ENCODE data around the gene ANKRD35. TPM values are rescaled to one million over a fixed set of nuclear protein-coding genes. Genes with fewer than 3 reads are reported as not detected.

The ANKRD35 gene, protein sequence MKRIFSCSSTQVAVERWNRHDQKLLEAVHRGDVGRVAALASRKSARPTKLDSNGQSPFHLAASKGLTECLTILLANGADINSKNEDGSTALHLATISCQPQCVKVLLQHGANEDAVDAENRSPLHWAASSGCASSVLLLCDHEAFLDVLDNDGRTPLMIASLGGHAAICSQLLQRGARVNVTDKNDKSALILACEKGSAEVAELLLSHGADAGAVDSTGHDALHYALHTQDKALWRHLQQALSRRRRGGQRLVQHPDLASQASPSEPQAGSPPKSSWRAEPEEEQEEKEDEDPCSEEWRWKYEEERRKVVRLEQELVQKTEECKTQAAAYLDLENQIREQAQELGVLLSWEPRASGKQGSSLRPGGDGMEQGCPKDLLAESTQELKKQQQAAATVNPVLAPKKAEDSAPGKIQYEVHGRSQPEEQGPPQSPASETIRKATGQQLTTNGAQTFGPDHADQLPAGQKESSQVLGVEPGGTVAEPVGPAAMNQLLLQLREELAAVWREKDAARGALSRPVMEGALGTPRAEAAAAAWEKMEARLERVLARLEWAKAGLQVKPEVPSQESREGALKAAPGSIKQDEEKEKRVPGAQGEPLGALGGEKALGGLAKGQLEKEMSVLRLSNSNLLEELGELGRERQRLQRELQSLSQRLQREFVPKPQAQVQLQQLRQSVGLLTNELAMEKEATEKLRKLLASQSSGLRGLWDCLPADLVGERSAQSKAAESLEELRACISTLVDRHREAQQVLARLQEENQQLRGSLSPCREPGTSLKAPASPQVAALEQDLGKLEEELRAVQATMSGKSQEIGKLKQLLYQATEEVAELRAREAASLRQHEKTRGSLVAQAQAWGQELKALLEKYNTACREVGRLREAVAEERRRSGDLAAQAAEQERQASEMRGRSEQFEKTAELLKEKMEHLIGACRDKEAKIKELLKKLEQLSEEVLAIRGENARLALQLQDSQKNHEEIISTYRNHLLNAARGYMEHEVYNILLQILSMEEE
- total RNA-seq: under 1 TPM; under 0.01 TPM

GRCh38 chr1:145885738-145886287 is at the start of gene ANKRD35:
ANKRD35 (minus strand) TSS chr1:145885866; CDS start chr1:145885758, 108 bp downstream.

DNA sequence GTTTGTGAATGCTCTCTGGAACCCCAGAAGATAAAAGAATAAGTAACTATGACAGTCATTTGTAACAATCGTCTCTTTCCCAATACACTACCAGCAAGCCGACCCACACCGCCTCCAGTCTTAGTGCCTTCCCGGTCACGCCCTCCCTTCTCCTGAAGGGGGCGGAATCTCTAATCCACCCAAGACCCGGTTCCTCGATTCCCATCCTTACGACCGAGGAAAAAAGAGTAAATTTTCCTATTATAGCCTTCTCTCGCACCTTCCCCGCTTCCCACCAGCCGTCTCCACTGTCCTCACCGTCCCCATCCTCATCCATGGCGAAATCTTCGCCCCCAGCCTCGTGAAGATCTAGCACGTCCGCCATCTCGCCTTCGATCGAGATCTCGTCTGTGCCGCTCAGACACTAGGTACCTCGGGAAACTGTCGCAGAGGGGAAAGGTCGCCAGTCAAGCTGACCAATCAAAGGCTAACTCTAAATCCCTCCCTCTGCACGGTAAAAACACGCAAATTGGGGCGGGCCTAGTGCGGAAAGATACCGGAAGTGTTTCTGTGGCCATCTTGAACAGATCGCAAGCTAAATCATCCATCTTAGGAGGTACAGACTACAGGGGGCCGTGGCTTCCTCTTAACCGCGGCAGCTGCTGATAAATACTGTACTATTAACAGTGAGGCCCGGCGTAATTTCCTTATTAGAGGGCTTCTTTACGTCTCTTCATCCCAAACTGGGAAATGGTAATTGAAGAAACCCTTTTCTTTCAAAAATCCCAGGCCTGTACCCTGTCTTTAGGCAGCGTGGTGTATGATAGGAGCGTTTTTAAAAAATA is 41.6 kb upstream of the ANKRD35 start, which contains the start of gene RBM8A:
TSS of gene RBM8A (minus strand) at position 422 of the 824 bp plus-strand sequence. CDS start at position 364, 58 bp downstream.

GRCh38 chr1:145918144-145918991 is 32.7 kb upstream of the ANKRD35 start, which contains the start of gene PEX11B:
PEX11B (minus strand) TSS chr1:145918717; CDS start chr1:145918688, 29 bp downstream.

GRCh38 chr1:145858901-145859490 is 26.7 kb downstream of the ANKRD35 start, which contains the start of gene PIAS3:
PIAS3 (minus strand) TSS chr1:145859081; CDS start chr1:145858990, 91 bp downstream.

DNA sequence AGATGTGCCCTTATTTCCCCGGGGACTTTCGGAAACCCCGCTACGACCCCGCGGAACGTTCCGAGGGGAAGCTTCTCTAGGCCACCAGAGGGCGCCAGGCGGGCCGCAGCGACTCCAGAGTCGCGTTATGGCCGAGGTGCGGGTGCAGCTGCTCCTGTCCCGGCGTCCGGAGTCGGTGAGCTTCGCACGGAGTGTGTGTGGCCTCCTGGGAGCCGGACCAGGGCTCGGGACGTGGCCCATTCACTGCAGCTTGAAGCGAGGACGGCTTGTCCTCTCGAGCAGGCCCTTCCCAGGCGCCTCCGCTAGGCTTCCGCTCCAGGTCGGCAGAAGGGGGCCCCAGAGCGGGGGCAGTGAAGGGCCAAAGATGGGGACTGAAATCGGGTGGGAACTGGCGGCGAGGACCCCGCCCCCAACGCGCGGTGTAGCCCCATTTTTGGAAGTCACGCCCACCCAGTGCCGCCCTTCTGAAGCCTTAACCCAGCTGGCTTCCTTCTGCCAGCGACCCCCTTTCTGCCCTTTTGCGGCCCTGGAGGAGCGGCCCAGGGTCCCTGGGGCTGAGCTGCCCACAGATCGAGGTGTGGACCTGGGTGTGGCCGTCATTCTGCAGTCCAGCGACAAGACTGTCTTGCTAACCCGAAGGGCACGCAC is 40.0 kb downstream of the ANKRD35 start, which contains the start of gene NUDT17:
TSS of gene NUDT17 (plus strand) at position 117 of the 648 bp plus-strand sequence. CDS start at position 128, 11 bp downstream.

GRCh38 chr1:145823565-145824498 is 61.8 kb downstream of the ANKRD35 start, which contains the start of the genes POLR3C and RNF115:
POLR3C (plus strand) TSS chr1:145824200; CDS start chr1:145825777, 1,577 bp downstream.
RNF115 (minus strand) TSS chr1:145824095; CDS start chr1:145823873, 222 bp downstream.

Small RNAs within 50 kb of the gene (small RNA-seq; reads per million reads assigned to genes)
- 0 reads per million in 2 donors for gene MIR6736

Other genes with a start within 250 kb of the ANKRD35 start
- under 1 TPM; 0.33 to 0.34 TPM for gene PDZK1, start 178.5 kb downstream of the ANKRD35 start, total RNA-seq
- not detected for gene CD160, start 166.4 kb downstream of the ANKRD35 start, total RNA-seq
- 10 to 100 TPM in 1 of 2 donors, 1 to 10 TPM in 1; 8.3 to 11.0 TPM for gene RNF115, start 61.8 kb downstream of the ANKRD35 start, total RNA-seq
- gene POLR3C, start 61.7 kb downstream of the ANKRD35 start, total RNA-seq: 10 to 100 TPM; 42.0 to 47.8 TPM
- gene NUDT17, start 40.2 kb downstream of the ANKRD35 start, total RNA-seq: 1 to 10 TPM; 5.0 to 5.2 TPM
- gene PIAS3, start 26.8 kb downstream of the ANKRD35 start, total RNA-seq: 1 to 10 TPM; 5.2 to 7.3 TPM
- gene ITGA10, start 24.2 kb upstream of the ANKRD35 start, total RNA-seq: under 1 TPM; under 0.01 to 0.69 TPM
- gene PEX11B, start 32.9 kb upstream of the ANKRD35 start, total RNA-seq: 10 to 100 TPM; 22.3 to 23.1 TPM
- 100 to 1,000 TPM in 1 of 2 donors, 10 to 100 TPM in 1; 65.0 to 102 TPM for gene RBM8A, start 41.6 kb upstream of the ANKRD35 start, total RNA-seq
- gene LIX1L, start 72.2 kb upstream of the ANKRD35 start, total RNA-seq: 10 to 100 TPM; 15.5 to 19.3 TPM
- gene ANKRD34A, start 78.7 kb upstream of the ANKRD35 start, total RNA-seq: under 1 TPM; 0.34 to 0.67 TPM
- gene POLR3GL, start 78.8 kb upstream of the ANKRD35 start, total RNA-seq: 10 to 100 TPM in 1 of 2 donors, 1 to 10 TPM in 1; 9.7 to 11.7 TPM
- gene TXNIP, start 110.7 kb upstream of the ANKRD35 start, total RNA-seq: 10 to 100 TPM; 63.3 to 75.0 TPM
- not detected for gene HJV, start 135.9 kb upstream of the ANKRD35 start, total RNA-seq